Activated CD8-positive, alpha-beta memory T cell treated with anti-CD3 and anti-CD28 coated beads for 36 hours (primary cell): ENCODE measurements around the gene DCAF6. TPM values are rescaled to one million over a fixed set of nuclear protein-coding genes. Genes with fewer than 3 reads are reported as not detected.
"Not testable (repeated sequence)": the region's sequence is repeated elsewhere in the genome, so short reads cannot be mapped to it uniquely, and the experiment has no call there.

Source experiments
- CTCF ChIA-PET: fragments of 350-600 bp; sonication (Branson Sonifier 250); formaldehyde crosslinking; loops from one replicate; lab custom pipeline; 2021; ENCODE audit warnings: antibody characterized with exemption; lab: Charles Lee
- POLR2A ChIA-PET: fragments of 350-600 bp; sonication (Branson Sonifier 250); formaldehyde crosslinking; loops from one replicate; lab custom pipeline; 2021; ENCODE audit warnings: antibody characterized with exemption; lab: Charles Lee
- total RNA-seq, 2 experiments: library from RNA; stranded (reverse); gene quantifications; one replicate each; pipeline ENCODE4 v1.2.3, GENCODE V29; 2021

Gene DCAF6
- total RNA-seq, 2 experiments from 2014 or later: 23.5 to 24.0 TPM

DNA sequence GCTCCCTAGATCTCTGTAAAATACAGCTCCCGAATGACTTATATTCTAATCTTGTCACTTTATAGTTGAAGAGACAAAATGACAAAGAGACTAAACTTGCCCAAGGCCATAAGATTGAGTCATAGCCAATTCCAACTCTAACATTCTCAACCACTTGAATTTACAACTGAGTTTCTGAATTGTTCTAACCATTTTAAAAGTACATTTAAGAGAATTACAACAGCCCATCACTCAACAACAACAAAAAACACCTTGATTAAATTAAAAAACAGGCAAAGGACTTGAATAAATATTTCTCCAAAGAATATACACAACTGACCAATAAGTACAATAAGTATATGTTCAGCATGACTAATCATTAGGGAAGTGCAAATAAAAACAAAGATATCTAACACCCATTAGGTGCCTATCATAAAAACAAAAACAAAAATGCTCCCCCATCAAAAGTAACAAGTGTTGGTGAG lies 13.8 kb upstream of the DCAF6 start:
- ChIA-PET POLR2A (no interaction called here), CTCF (no interaction called here)

DNA sequence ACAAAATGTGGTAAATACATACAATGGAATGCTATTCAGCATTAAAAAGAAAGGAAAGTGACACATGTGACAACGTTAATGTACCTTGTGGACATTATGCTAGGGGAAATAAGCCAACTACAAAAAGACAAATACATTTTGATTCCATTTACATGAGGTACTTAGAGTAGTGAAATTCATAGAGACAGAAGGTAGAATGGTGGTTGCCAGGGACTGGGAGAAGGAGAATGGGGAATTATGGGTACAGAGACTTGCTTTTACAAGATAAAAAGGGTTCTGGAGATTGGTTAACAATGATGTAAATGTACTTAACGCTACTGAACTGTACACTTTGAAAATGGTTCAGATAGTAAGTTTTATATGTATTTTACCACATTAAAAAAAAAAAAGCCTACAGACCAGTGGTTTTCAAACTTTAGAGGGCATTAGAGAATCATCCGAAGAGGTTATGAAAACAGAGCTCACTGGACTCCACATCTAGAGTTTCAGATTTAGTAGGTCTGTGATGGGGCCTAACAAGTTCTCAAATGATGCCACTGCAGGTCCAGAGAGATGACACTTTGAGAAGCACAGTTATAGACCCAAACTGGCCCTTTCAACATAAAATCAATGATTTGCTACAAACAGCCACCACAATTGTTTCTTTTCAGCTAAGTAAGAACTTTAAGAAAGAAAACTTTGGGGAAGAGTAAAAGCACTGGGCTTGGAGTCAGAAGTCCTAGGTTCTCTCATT lies 13.0 kb upstream of the DCAF6 start:
- ChIA-PET CTCF (interaction anchor here (1.1 kb wide), 1 partner anchor 159 kb away, joined by 3 read pairs; no protein-coding TSS in a partner anchor), POLR2A (no interaction called here)

DNA sequence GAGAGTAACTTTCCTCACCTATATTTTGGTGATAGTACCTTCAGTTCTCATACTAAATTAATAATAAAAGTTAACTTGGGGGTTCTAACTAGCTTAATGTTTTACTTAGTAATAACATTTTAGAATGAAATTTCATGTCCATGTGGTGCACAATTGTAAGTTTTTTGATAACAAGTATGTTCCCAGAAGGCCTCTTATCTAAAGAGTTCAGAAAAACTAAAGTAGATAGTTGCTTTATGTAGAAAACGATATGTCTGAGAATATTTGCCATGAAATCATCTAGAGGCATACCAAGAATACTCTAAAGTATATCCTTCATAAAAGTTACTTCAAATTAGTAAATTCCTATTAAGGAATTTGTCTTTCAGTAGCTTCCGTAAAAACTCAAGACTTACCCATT lies 12.4 kb upstream of the DCAF6 start:
- ChIA-PET POLR2A (no interaction called here), CTCF (interaction anchor here (1.1 kb wide), 1 partner anchor 158 kb away, joined by 3 read pairs; no protein-coding TSS in a partner anchor)

DNA sequence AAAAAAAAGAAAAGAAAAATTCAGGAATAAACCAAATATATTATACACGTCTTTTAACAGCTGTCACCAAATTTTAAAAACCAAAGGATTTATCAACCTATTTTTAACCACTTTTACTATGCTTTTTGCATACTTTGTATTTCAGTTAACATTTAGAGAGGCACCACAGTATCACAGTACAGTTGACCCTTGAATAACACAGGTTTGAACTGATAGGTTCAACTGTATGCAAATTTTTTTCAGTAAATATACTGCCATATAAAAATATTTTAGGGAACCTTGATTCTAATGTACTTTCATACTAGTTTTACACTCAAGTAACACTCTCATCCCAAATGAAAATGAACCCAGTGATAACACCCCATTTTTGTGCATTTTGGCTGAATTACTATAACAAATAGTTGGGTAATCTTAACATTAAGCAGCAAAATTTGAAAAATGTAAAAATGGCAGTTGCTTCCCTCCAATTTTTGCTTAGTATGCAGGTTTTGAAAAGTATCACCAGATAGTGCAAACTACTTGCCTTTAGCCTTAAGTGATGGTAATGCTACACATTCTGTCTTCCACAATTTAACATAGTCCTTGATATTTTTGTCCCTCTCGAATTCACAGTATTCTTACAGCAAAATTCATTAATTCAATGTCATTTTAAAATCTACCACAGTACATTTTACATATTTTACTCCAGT lies 11.8 kb upstream of the DCAF6 start:
- POLR2A ChIA-PET: no interaction called here
- CTCF ChIA-PET: no interaction called here

DNA sequence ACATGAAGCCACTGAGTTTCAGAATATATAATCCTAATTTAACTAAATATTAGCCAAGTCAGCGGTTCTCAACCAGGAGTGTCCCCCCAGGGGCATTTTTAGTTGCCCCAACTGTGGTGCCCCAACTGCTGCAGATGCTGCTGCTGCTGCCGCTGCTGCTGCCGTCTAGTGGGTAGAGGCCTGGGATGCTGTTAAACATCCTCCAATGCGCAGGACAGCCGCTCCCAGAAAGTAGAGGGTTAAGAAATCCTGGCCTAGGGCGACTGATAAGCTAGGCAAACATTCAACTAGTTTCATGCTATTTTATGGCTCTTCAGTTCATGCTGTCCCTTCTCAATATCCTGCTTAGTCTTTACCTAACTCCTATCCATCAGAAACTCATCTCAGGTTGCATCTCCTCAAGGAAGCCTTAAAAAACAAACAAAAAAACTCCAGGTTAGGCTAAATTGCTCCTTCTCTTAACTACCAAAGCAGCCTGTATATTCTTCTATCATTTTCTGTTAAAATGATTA lies 9.9 kb upstream of the DCAF6 start:
- POLR2A ChIA-PET: no interaction called here

DNA sequence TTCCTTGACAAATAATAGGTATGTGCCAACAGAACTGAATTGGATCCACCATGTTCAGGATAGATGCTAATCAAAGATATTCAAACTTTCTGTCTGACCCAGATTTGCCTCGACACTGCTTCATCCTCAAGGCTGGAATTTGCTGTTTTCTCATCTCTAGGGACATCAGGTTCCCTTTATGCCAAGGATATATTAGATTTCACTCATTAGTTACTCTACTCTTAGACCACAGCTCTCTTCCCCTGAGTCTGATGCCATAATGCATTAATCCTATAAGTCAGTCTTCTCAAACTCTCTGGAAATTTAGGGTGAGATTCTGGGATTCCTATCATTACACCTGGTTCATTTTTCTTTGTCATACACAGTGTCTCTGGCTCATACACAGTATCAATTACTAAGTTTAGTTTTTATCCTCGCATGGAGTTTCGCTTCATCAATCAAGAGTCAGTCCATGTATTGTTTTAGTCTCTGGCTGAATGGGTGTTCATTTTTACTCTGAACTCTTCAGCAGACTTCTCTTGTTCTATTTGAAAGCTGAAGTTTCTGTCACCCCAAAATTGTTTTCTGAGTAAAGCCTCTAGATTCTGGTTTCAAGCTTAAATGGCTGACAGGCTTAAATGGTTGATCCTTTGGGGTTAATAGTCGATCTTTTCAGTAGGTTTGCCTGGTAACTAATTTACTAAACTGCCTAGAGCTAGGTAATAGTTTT lies 9.3 kb upstream of the DCAF6 start:
- ChIA-PET POLR2A (no interaction called here), CTCF (no interaction called here)

More for the DNA sequence above, 9.9 kb upstream of the DCAF6 start:
- CTCF ChIA-PET: no interaction called here

DNA sequence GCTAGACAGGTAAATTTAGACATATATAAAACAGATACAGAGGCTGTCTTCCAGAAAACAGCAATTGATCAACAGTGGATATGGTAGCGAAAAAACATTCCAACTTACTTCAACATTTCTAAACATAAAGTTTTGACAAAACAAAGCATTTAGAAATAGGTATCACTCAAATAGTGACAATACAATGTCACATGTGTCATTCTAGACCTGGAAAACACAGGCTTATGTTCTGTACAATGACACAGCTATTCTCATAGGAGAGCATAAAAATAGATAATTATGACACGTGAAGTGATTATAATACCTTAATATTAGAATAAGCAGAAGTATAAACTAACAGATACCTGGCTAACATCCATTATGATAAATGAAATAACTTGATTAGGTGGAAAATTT lies 8.0 kb upstream of the DCAF6 start:
- ChIA-PET POLR2A (interaction anchor here (0.7 kb wide), 1 partner anchor 10 kb away, joined by 3 read pairs; no protein-coding TSS in a partner anchor), CTCF (no interaction called here)

DNA sequence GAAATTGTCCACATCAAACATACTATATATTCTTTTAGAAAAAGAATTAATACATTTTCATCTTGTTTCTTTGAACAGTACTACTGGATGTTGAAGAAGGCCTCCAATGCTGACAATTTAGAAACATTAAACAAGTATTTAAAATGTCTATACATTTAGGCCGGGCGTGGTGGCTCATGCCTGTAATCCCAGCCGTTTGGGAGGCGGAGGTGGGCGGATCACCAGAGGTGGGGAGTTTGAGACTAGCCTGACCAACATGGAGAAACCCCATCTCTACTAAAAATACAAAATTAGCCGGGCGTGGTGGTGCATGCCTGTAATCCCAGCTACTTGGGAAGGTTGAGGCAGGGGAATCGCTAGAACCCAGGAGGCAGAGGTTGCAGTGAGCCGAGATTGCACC lies 7.6 kb upstream of the DCAF6 start:
- CTCF ChIA-PET: not testable (repeated sequence)
- POLR2A ChIA-PET: interaction anchor here (0.7 kb wide), 1 partner anchor 10 kb away, joined by 3 read pairs; no protein-coding TSS in a partner anchor

DNA sequence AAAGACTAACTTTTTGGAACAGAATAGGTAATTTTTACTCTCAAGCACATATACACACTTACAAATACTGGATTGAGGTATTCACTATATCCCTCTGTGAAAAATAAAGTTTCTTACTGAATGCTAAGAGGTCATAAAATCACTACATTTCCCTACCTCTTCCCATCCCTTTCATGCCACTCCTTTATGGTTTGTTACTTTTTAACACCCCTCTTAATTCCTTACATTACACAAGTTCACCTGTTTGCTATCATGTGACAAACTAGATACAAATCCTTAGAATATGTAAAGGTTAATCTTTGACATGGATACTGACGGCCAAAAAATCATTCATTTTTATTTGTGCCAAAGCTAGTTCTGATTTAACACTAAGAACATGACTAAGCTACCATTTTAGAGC lies 6.8 kb upstream of the DCAF6 start:
- ChIA-PET CTCF (no interaction called here), POLR2A (no interaction called here)

DNA sequence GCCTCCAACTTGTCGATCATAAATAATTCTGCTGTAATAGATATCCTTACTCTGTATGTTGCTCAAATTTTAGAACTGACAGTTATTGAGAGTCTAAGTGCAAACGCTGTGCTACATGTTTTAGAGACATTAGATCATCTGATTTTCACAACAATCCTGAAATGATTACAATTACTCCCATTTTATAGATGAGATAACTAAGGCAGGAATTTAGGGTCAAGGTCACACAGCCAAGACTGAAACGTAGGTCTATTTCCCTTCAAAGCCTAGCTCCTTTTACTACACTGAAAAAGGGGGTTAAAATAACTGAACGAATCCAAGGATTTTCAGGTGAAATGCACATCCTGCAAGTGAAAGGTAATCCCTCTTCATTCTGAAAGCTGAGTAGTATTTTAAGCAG lies 2.7 kb upstream of the DCAF6 start:
- POLR2A ChIA-PET: no interaction called here
- CTCF ChIA-PET: no interaction called here

DNA sequence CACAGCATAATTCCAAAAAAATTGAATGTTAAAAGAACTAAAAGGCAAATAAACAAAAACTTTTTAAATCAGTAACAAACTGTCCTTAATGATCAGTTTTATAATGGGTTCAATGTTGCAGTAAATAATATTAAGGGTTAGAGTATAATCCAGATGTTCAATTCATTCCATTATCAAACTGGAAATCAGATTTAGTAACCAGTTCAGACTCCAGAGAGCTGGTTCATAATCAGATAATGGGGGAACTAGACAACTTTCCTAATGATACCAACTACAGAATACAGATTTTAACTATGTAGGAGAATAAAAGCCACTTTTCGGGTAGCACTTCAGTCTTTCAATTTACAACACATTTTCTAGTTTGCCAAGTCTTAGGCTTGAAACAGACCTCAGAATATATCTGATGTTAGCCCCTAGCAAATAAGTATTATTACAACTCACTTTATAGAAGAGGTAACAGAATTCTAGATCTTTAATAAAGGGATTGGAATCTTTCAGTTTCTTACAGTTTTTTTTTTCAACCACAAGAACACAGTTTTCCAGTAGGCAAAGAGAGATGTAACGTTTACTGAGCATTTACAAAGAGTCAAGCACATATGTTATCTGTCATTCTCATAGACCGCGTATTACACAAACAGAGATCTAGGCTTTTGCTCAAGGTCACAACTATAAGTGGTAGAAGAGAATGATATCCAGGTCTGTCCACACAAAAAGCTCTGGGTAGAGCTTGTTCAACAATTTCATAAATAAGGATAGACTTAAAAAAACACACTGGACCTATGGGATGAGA lies 1.9 kb upstream of the DCAF6 start:
- POLR2A ChIA-PET: interaction anchor here (1.3 to 2.0 kb wide), 2 partner anchors 218 to 714 kb away, joined by 4 to 11 read pairs; partner anchors contain the start of gene POU2F1
- CTCF ChIA-PET: interaction anchor here (0.9 to 1.5 kb wide), 2 partner anchors 213 to 220 kb away, joined by 3 read pairs; partner anchors contain the start of gene MPZL1

DNA sequence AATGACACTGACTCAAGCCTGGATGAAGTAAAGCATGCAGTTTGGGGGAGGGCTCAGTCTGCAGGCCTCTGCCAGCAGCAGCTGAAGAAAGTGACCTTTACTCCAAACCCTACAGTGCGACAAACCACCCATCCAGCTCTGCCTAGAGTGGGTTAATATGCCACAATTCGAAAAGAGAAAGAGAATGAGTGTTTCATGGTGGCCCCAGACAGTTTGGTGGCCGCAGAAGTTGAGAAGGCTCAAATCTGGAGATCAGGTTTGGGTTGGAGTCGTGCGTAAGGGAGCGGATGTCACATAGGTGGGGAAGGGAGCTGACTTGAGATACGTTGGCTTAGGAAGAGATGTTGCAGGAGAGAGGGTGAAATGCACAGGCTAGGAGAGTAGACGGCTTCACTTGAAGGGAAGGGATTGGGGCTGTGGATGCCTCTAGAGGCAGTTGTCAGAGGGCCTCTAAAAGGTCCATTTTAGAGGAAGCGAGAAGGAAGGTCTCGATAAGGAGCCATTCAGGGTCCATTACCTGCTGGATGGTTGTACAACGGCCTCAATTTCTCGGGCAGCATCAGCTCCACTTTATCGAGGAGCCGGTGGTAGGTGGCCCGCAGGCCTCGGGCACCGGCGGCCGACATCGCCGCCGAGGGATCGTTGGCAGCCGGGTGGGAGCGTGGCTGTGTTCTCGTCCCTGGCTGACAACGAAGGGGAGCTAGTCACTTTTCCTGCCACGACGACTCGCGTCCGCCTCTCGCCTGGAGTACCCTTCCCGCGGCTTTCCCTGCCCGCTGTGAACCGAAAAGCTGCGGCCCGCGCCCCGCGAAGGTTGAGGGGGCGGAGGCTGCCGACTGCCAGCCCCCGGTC lies 1.0 kb upstream of the DCAF6 start:
- ChIA-PET POLR2A (interaction anchor here (0.6 to 2.0 kb wide), 7 partner anchors 10 to 715 kb away, joined by 3 to 14 read pairs (median 5); partner anchors contain the start of gene POU2F1), CTCF (interaction anchor here (1.1 to 1.5 kb wide), 3 partner anchors 150 to 221 kb away, joined by 3 read pairs; partner anchors contain the start of gene MPZL1)

DNA sequence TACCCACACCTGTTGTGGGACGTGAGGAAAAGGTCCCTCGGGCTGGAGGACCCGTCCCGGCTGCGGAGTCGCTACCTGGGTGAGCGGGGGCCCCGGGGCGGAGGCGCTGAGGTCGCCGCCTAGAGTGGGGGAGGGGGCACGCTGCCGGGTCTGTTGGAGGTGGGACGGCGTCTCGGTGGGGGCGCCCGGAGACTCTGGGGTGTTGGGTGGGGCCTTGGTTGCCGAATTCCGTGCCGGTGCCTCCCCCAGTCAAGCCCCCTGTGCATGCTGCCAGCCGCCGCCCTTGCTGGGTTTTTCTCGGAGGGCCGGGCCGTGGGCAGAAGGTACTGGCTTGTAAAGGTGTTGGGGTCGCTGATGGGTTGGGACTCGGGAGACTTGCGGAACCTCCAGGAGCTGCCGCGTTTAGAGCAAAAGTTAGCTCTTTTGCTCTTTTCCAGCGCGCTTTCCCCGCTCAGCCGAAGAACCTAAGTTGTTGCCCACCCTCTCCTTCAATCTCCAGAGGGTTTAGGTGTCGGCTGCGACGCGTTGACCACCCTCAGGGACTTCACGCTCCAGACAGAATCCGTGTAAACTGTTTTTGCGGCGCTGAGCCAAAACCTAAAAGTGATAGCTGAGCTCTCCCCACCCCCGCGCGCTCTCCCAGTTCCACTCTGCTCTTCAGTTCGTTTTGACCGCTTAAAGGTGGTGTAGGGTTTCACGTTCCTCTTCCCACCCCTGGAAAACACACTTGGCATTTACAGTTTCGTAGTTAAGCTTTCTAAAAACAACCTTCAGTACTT lies 636 bp downstream of the DCAF6 start, which contains the start of gene MPC2:
MPC2 (minus strand) TSS at position 143 of the 779 bp plus-strand sequence. CDS start 1,231 bp downstream, outside the sequence.
- CTCF ChIA-PET: interaction anchor here (0.5 to 1.2 kb wide), 3 partner anchors 145 to 482 kb away, joined by 3 read pairs; partner anchors contain the start of gene SFT2D2

DNA sequence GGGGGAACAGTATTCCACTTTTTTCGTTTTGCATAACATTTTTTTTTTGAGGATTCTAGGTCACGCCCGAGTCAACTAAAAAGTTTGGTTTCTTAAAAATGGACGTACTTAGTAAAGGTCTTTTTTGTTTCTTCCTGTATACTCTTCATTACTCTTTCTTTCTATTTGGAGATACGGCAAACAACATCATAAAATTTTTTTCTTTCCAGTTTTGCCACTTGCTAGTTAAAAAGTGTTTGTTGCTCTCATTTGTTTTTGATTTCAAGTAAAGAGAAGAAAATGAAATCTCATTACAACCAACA lies 1.2 kb downstream of the DCAF6 start:
- CTCF ChIA-PET: interaction anchor here (0.5 to 1.2 kb wide), 2 partner anchors 144 to 483 kb away, joined by 3 read pairs; no protein-coding TSS in a partner anchor
- POLR2A ChIA-PET: no interaction called here

More for the DNA sequence above, 636 bp downstream of the DCAF6 start, which contains the start of gene MPC2:
- POLR2A ChIA-PET: interaction anchor here (1.4 to 1.7 kb wide), 2 partner anchors 145 to 223 kb away, joined by 5 read pairs; no protein-coding TSS in a partner anchor

DNA sequence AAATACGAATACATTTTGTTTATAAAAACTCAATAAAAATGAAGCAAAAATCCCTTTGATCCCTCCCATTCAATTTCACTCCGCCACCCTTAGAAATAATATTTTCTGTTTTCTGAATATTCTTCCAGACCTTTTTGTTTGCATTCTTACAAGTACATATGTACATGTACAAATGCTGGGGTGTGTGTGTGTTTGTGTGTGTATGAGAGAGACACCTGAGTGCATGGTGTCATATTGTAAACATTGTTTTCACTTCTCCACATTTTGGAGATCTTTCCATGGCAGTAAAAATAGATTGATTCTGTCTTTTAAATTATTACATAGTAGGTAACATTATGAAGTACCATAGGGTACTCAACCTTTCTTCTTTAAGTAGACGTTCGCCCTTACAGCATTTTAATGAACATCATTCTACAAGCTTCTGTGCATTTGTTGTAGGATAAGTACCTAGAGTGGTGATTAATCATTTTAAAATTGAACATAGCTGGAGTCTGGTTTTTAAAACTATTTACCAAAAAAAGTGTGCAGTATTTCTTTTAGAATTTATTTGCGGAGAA lies 1.7 kb downstream of the DCAF6 start:
- POLR2A ChIA-PET: interaction anchor here (0.5 kb wide), 1 partner anchor 10 kb away, joined by 3 read pairs; no protein-coding TSS in a partner anchor
- CTCF ChIA-PET: no interaction called here

DNA sequence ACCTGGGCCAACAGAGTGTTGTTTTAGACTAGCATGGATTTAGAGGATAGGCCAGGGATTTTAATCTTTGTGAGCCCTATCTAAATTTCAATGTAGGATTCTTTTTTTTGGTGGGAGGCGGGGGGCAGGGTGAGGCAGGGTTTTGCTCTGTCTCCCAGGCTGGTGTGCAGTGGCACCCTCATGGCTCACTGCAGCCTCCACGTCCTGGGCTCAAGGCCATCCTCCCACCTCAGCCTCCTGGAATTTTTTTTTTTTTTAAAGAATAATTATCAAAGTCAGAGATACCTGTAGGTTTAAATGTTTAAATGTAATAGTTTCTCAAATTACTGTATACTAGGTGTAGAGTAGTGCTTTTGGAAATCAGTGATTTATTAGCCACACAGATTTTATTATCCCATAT lies 3.8 kb downstream of the DCAF6 start:
- CTCF ChIA-PET: no interaction called here
- POLR2A ChIA-PET: no interaction called here
